ENCODE measurements around the gene TGFBRAP1.
"Not testable (repeated sequence)": the region's sequence is repeated elsewhere in the genome, so short reads cannot be mapped to it uniquely, and the experiment has no call there.

Gene TGFBRAP1

DNA sequence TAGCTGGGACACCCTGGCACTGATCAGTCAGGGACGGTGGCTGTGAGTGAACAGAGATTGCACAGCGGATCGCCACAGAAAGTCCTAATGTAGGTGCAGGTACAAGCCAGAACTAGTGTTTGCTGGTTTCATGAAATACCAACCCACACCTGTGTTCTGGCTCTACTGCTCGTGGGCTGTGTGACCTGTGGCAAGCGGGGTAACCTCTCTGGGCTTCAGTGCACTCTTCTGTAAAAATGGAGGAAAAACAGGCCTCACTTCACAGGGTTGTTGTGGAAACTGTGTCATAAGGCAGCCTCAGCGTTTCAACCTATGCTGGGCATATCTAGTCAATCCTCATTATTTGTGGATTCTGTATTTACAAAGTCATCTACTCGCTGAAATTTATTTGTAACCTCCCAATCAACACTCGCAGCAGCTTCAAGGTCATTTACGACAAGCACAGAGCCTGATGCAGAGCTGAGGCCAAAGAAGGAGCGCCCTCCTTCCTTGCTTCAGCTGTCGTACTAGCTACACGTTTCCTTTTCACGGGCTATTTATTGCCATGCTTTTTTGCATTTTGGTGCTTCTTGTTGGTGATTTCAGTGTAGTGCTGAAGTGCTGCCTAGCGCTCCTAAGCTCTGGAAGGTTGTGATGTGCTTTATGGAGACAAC is 58.0 kb downstream of the TGFBRAP1 start:
- DNase-seq, result no peak

DNA sequence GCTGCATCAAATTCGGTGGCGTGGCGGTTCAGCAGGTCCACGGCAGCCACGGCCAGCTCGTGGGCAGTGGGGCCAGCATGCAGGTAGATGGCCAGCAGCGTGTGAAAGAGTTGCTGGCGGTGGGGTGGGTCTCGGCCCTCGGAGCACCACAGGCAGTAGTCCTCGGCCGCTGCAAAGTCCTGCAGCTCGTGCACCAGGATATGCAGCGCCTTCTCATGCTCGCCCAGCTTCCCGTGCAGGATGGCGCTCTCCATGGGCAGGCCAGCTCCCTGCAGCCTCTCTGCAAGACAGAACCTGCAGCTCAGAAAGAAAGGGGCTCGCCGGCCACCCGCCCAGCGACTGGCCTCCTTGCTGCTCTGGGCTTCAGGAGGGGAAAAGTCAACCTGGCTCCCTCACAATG is 60.1 kb downstream of the TGFBRAP1 start:
- DNase-seq, result no peak

DNA sequence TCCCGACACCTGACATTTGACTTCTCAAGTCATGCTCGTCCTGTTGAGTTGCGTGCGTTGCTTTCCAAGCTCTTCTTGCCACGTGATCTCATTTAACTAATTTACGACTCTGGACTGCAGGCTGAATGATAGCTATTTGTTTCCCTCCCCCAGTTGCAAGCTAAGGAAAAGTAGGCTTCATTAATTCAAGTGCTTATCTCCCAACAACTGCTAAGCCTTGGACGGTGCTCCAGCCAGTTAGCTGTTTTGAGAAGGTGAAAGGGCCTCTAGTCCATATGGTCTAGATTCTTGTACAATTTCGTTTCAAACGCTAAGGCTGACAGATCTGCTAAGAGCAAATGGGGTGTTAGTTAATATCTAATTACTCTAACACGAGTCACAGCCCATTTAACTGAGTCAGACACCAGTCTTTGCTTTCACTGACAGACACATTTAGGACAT is 66.9 kb downstream of the TGFBRAP1 start:
- peak; percentile 35 for DNase-seq

DNA sequence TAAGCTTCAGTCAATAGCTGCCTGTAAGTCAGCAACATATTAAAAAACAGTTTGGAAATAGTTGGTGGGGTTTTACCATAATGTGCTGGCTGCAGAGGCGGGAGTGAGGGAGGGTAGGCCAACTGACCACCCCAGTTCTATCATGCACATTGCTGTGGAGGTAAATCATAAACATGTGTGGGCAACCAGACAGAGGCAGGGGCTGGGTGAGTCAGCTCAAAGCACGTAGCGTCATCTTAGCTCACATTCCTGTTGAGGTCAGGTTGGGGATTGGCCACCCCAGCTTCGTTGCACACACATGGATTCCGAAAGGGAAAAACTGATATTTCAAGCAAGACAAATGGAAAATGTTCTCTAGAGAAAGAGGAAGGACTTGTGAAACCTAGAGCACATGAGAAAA is 68.5 kb downstream of the TGFBRAP1 start:
- peak; percentile 94 for DNase-seq

DNA sequence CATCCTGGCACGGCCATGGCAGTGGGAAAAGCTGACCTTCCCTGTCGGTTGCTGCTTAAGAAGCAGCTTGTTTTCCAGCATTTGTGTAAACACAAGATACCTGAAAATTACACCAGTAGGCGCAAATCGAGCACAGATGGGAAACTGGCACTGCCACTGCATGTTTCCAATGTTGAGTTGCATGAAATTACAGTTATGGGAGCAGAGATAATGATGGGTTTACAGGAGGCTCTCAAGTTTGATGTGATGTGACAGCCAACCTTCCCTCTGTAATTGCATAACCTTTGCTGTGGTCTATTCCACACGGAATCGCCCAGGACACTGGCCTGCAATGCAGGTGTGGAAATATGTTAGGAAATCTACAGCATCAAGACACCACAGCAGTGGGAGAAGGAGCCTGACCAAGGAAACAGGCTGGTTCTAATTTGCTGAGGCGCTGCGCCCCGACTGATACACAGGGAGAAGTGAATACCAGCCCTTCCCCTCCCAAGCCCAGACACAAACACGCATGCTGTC is 70.6 kb downstream of the TGFBRAP1 start:
- no peak for DNase-seq

DNA sequence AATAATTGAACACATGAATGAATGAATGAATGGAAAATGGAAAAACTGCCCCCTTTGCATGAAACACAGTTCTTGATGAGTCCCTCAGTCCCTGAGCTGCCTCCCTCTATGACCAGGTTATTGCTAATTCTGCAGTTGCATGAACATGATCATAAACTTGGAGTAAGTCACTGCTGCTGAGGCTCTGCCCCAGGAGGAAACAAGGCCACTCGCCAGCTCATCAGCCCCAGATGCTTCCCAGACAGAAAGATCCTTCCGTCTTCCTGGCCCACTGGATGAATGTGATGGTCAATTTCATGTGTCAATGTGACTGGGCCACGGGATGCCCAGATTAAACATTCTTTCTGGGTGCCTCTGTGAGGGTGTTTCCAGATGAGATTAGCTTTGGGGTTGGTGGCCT is 71.6 kb downstream of the TGFBRAP1 start:
- DNase-seq, result peak; percentile 40

DNA sequence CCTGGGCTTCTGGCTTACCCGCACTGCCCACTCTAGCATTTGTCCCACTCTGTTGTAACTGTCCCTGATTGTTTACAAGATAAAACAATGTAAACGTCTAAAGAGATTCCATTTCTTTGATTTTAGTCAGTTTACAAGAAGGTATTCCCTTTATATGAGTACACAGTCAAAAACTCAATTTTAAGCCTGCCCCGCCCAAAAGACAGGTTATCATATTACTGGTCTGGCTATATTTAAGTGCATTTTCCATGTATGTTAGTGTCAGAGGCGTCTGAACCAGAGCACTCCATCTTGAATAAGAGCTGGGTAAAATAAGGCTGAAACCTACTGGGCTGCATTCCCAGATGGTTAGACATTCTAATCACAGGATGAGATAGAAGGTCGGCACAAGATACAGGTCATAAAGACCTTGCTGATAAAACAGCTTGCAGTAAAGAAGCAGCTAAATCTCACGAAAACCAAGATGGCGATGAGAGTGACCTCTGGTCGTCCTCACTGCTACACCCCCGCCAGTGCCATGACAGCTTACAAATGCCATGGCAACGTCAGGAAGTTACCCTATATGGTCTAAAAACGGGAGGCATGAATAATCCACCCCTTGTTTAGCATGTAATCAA is 73.0 kb downstream of the TGFBRAP1 start:
- no peak for DNase-seq

DNA sequence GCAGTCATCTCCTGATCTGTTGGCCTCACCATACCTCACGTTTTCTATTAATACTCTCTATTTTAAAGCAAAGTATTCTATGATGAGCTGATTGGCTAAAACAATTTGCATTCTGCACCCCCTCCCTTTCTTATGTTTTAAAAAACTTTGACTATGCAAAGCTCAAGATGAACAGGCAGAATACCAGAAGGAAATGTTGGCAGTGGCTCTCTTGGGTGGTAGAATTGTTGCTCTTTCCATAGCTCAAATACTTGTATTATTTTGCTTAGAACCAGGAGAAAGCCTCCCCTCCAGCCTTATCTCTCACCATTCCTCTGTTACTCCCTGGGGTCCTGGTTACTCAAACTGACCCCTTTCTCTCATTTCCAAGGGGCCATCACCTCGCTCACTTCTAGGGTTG is 73.6 kb downstream of the TGFBRAP1 start:
- no peak for DNase-seq

DNA sequence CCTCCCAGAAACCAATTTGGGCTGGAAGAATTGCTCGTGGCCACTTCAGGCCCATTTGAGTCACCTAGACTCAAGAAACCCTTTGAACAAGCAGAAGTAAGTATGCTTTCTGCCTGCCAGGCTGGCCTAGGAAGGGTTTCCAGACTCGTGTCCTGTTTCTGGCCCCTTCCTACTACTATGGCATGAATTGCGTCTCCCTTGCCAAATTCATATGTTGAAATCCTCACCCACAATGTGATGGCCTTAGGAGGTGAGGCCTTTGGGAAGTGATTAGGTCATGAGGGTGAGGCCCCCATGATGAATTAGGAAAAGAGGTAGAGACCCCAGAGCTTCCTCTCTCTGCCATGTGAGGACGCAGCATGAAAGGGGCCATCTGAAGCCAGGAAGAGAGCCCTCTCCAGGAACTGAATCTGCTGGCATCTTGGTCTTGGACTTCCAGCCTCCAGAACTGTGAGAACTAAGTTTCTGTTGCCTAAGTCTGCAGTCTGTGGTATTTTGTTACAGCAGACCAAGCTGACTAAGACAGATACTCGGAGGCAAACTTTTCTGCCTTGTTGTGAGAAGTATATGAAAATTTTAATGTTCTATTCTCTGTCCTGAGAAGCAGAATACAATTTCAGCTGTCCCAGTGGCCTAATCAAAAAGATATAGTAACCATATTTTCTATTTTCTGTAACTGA is 74.9 kb downstream of the TGFBRAP1 start:
- no peak for DNase-seq

DNA sequence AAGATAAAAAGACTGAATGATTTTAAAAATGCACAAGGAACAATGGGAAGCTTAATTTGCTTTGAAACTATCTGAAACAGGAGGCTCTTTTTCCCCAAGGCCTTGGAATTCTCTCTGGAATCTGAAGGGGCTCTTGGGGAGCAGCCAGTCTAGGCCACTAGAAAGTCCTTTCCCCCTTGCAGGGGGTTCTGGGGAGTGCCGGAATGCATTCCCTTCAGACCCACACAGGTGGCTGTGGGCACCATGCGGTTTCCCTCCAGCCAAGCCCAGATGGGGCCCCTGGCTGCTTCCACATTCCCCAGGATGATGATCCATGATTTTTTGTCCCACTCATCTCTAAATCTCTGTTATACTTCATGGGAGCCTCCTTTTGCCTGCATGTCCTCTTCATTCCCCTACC is 77.3 kb downstream of the TGFBRAP1 start:
- DNase-seq, result peak; percentile 26

DNA sequence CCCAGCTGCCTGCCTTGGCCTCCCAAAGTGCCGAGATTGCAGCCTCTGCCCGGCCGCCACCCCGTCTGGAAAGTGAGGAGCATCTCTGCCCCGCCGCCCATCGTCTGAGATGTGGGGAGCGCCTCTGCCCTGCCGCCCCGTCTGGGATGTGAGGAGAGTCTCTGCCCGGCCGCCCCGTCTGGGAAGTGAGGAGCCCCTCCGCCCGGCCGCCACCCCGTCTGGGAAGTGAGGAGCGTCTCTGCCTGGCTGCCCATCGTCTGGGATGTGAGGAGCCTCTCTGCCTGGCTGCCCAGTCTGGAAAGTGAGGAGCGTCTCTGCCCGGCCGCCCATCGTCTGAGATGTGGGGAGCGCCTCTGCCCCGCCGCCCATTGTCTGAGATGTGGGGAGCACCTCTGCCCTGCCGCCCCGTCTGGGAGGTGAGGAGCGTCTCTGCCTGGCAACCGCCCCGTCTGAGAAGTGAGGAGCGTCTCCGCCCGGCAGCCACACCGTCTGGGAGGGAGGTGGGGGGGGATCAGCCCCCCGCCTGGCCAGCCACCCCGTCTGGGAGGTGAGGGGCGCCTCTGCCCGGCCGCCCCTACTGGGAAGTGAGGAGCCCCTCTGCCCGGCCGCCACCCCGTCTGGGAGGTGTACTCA is 78.4 kb downstream of the TGFBRAP1 start:
- DNase-seq, result not testable (repeated sequence)

DNA sequence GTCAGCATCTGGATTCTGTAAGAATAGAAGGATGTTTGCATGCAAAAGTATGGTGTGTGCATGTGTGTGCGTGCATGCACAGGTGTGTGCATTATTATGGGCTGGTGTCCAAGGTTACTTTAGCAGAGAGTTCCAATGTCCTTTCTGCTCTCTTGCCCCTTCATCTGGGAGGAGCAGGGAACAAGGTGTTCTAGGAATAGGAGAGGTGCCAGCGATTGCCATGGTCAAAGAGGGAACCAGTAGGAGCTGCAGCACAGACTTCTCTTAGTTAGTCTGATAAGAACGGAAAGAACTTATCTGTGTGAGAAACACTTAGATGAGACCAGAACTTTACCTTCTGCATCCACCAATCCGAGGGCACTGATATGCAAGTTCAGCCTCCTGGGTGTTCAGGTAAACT is 79.6 kb downstream of the TGFBRAP1 start:
- DNase-seq, result no peak

DNA sequence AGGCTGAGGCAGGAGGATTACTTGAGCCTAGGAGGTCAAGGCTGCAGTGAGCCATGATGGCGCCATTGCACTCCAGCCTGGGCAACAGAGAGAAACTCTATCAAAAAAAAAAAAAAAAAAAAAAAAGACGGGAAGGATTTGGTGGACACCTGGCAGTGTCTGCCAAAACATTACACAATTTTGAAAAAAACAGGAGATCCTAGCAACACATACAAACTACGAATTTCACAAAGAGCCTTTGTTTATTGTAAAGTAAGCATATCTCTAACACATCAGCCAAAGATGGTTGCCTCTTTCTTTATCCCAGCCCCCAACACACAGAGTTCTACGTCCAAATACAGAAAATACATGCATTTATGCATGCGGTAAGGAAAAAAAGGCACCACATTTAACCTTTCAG is 80.4 kb downstream of the TGFBRAP1 start:
- DNase-seq, result no peak

DNA sequence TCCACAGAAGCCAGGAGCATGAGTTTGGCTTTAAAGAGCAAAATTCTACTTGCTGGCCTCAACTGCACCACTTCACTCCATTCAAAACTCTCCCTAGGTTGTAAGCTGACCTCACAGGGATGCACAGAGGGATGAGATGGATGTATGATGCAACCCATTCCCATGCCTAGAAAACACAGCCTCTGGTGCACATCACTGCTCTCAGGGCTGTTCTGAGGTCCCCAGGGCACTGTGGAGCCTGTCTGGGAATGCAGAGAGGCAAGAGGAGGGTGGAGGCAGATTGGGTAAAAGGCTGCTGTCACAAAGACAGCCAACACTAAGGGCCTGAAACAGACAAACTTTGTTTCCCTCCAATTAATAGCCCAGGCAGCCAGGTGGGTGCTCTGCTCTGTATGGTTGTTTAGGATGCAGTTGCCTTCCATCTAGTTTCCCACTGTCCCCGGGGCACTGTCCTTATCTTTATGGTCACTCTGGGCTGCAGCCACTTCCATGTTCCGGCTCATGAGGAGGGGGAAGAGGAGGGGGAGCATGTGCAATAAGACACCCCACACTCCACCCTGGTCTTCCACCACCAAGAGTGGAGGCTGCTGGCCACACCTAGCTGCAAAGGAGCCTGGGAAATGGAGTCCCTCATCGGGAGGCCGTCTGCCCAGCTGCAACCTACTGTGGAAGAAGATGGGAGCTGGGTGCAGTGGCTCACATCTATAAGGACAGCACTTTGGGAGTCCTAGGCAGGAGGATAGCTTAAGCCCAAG is 81.0 kb downstream of the TGFBRAP1 start:
- DNase-seq, result peak; percentile 50

DNA sequence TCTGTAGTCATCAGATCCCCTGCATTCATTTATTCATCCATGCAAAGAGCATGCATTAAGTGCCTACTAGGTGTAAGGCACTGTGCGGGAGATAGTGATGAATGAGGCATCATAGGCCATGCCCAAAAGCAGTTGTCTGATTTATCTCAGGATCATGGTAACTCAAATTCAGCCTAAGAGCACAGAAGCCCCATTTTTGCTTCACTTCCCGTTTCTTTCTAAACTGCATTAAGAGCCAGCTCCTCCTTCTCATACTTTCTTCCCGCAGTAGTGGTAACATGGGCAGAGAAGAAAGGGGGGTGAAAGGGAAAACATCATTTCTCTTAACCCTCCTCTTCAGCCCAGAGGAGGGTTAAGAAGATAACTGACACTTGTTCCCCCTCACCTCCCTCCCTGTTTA is 85.1 kb downstream of the TGFBRAP1 start:
- DNase-seq, result no peak

DNA sequence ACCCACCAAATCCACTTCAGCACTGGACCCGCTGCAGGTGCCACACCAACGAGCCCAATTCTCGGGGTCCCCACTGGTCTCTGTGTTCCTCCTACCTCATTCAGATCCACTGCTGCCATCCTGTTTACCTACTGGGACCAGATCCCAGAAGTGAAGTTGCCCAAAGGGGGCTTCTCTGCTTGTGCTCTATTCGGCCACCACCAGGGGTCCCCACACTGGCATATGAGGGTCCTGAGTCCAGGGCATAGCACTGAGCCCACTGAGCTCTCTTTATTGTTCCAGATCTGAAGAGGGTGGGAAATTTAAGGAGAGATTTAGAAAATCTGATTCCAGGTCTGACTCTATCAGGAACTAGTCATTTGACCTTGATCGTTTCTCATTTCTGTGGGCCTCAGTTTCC is 85.6 kb downstream of the TGFBRAP1 start:
- no peak for DNase-seq

DNA sequence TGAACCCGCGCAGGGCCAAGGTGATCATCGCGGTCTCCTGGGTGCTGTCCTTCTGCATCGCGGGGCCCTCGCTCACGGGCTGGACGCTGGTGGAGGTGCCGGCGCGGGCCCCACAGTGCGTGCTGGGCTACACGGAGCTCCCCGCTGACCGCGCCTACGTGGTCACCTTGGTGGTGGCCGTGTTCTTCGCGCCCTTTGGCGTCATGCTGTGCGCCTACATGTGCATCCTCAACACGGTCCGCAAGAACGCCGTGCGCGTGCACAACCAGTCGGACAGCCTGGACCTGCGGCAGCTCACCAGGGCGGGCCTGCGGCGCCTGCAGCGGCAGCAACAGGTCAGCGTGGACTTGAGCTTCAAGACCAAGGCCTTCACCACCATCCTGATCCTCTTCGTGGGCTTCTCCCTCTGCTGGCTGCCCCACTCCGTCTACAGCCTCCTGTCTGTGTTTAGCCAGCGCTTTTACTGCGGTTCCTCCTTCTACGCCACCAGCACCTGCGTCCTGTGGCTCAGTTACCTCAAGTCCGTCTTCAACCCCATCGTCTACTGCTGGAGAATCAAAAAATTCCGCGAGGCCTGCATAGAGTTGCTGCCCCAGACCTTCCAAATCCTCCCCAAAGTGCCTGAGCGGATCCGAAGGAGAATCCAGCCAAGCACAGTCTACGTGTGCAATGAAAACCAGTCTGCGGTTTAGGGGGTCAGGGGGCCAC is 87.1 kb downstream of the TGFBRAP1 start:
- no peak for DNase-seq

DNA sequence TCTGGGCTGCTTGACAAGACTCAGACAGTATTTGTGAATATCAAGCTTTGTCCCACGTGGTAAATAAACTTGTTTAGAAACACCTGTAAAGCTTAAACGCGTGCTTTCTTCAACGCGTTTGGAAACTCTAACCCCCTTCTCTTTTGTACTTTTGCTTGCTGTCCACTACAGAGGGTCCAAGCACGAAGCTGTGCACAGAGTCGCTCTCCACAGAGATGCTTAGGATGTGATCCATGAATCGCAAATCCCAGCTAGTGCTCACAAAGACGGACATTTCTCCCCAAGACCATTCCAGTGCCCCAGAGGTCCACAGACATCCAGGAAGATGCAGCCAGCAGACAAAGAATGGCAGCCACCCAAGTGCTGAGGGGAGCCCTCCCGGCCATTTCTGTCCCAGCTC is 88.1 kb downstream of the TGFBRAP1 start, which contains the start of gene GPR45:
GPR45 (plus strand) TSS at position 301 of the 400 bp plus-strand sequence. CDS start 116 bp downstream, outside the sequence.
- DNase-seq, result no peak

DNA sequence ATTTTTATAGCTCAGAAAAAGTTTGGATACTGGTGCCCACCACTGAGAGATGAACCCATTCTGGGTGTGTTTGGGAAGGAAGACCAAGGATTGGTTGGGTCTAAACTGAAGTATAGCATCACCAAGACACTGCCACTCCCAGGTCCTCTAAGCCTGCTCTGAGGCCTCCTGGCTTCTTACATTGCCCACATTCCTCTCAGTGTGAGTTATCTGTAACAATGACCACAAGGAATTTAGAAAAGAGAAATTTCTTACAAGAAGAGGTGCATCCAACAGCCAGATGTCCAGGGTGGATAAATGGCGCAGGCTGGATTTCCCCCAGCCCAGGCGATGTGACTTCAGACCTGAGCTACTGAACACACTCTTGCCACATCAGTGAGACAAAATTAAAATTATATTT is 89.6 kb downstream of the TGFBRAP1 start:
- DNase-seq, result peak; percentile 92

DNA sequence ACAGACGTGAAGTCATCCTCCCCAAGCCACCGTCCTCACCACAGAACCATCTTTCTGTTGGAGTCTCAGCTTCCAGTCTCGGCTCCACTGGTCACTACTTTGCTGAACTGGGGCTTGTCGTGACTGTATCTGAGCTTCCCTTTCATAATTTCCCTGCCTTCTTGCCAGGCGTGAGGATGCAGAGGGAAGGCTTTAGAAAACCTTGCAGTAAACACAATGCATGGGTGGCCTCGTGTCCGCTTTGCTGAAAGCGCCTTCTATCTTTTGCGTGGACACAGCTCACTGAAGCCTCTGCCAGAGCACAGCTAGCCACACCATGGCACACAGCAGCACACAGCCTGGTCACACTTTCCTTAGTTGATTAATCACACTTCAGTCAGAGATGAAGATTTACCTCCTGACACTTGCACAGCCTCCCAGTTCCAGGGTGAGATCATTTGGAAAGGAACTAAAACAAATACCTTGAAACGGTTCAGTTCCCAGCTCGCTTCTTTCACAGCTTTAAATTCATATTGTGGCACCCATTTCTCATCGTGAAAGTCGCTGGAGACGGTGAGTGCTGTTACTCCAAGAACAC is 90.8 kb downstream of the TGFBRAP1 start:
- no peak for DNase-seq

DNA sequence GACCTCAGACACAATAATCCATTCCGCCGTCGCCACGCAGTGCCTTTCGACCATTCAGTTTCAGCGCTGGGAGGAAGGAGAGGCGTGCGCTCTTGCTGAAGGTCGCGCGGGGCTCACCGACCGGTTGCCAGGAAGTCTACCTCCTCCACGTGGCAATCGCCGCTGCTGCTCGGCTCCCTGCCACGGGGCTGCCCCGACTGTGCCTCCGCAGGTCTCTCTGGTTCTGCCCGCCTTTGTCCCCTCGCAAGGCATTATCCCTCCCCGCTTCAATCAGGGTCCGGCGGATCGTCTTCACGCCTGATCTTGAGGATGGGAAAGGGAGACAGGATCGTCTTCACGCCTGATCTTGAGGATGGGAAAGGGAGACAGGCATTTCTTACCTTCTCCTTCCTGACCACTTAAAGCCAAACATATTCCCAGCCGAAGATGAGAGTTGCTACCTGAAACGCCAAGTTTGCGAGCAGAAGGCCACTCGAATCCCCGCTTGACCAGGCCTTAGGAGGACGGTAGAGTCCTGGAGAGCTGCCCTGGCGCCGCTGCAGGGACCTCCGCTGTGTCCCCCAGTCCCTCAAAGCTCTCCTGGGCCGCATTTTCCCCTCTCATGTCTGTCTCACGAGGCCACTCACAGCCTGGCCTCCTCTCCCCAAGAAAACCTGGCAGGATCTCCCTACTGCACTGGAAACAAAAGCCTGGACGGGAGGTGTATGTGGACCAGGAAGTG is 92.3 kb downstream of the TGFBRAP1 start:
- no peak for DNase-seq

Data from fibroblast of skin of right quadriceps (primary cell).